WTC11 (cell line): Measurements from ENCODE around the gene DCTN1. TPM values are rescaled to one million over a fixed set of nuclear protein-coding genes. Genes with fewer than 3 reads are reported as not detected.

Experiments used
- ATAC-seq: fragments of 200-7000 bp; cut with Tn5 transposase; 2 replicates; pipeline ENCODE4 v1.10.0; 2021; ENCODE audit warnings: mild to moderate bottlenecking, moderate library complexity
- CTCF ChIA-PET: fragments of 300-600 bp; sonication (Branson Sonifier 250); formaldehyde crosslinking; loops from one replicate; lab custom pipeline; 2021; ENCODE audit warnings: antibody characterized with exemption; lab: Charles Lee
- POLR2A ChIA-PET: fragments of 350-600 bp; sonication (Branson Sonifier 250); formaldehyde crosslinking; loops from one replicate; lab custom pipeline; 2021; ENCODE audit warnings: antibody characterized with exemption; lab: Charles Lee
- DNase-seq: peaks from one replicate; pipeline ENCODE4 v3.0.0; 2021; ENCODE audit warnings: low spot score
- H3K27ac Mint-ChIP-seq: 2 replicates; pipeline ENCODE4 v1.8.0; 2021; ENCODE audit warnings: mixed read lengths
- H3K27me3 Mint-ChIP-seq: 2 replicates; pipeline ENCODE4 v1.8.0; 2021; ENCODE audit warnings: low read depth, mild to moderate bottlenecking, moderate library complexity, mixed read lengths
- H3K36me3 Mint-ChIP-seq: 2 replicates; pipeline ENCODE4 v1.8.0; 2021; ENCODE audit warnings: mixed read lengths
- H3K4me1 Mint-ChIP-seq: 2 replicates; pipeline ENCODE4 v1.8.0; 2022; ENCODE audit warnings: mixed read lengths
- H3K4me3 Mint-ChIP-seq: 2 replicates; pipeline ENCODE4 v1.8.0; 2021; ENCODE audit warnings: mild to moderate bottlenecking, moderate library complexity, mixed read lengths
- H3K9me3 Mint-ChIP-seq: 2 replicates; pipeline ENCODE4 v1.8.0; 2021; ENCODE audit warnings: mixed read lengths
- EMX1 ChIP-seq: fragments of 250-450 bp; sonication (Bioruptor Pico); IDR thresholded peaks from 2 replicates; pipeline ENCODE4 v1.8.0; 2021; ENCODE audit warnings: mild to moderate bottlenecking
- FOXK1 ChIP-seq: sonication (generic); formaldehyde crosslinking; IDR thresholded peaks from 2 replicates; pipeline ENCODE4 v1.8.0; 2022; ENCODE audit warnings: mild to moderate bottlenecking, moderate library complexity, missing genetic modification reagents
- GABPB1 ChIP-seq: sonication (generic); formaldehyde crosslinking; IDR thresholded peaks from 2 replicates; pipeline ENCODE4 v1.8.1; 2023; ENCODE audit warnings: mild to moderate bottlenecking, missing genetic modification reagents
- GRHL2 ChIP-seq: fragments of 250-450 bp; sonication (Bioruptor Pico); IDR thresholded peaks from 2 replicates; pipeline ENCODE4 v1.8.0; 2022; ENCODE audit warnings: mild to moderate bottlenecking, moderate library complexity; ENCODE audit not compliant: insufficient replicate concordance, severe bottlenecking
- JUN ChIP-seq: sonication (generic); formaldehyde crosslinking; IDR thresholded peaks from 2 replicates; pipeline ENCODE4 v1.8.0; 2023; ENCODE audit warnings: mild to moderate bottlenecking, missing genetic modification reagents
- KAT7 ChIP-seq: sonication (generic); formaldehyde crosslinking; IDR thresholded peaks from 2 replicates; pipeline ENCODE4 v1.8.1; 2023; ENCODE audit warnings: missing genetic modification reagents, mild to moderate bottlenecking, borderline replicate concordance
- NR1H2 ChIP-seq: sonication (generic); formaldehyde crosslinking; IDR thresholded peaks from 2 replicates; pipeline ENCODE4 v1.9.0; 2021; ENCODE audit warnings: mild to moderate bottlenecking, moderate library complexity, missing genetic modification reagents
- RELA ChIP-seq: sonication (generic); formaldehyde crosslinking; IDR thresholded peaks from 2 replicates; pipeline ENCODE4 v1.8.1; 2022; ENCODE audit warnings: missing genetic modification reagents, mild to moderate bottlenecking, borderline replicate concordance
- RORB ChIP-seq: fragments of 250-450 bp; sonication (Bioruptor Pico); IDR thresholded peaks from 2 replicates; pipeline ENCODE4 v1.9.0; 2021; ENCODE audit warnings: mild to moderate bottlenecking
- SMAD4 ChIP-seq: sonication (generic); formaldehyde crosslinking; IDR thresholded peaks from 2 replicates; pipeline ENCODE4 v1.8.0; 2022; ENCODE audit warnings: mild to moderate bottlenecking, missing genetic modification reagents
- TEAD4 ChIP-seq: sonication (generic); formaldehyde crosslinking; IDR thresholded peaks from 2 replicates; pipeline ENCODE4 v1.8.0; 2022; ENCODE audit warnings: mild to moderate bottlenecking, missing genetic modification reagents
- ZNF121 ChIP-seq: sonication (generic); formaldehyde crosslinking; IDR thresholded peaks from 2 replicates; pipeline ENCODE4 v1.8.0; 2023; ENCODE audit warnings: missing genetic modification reagents
- ZNF263 ChIP-seq: sonication (generic); formaldehyde crosslinking; IDR thresholded peaks from 2 replicates; pipeline ENCODE4 v1.8.1; 2022; ENCODE audit warnings: low read depth, mild to moderate bottlenecking, moderate library complexity, missing genetic modification reagents
- ZNF416 ChIP-seq: fragments of 250-450 bp; sonication (Bioruptor Pico); IDR thresholded peaks from 2 replicates; pipeline ENCODE4 v1.9.0; 2021; ENCODE audit warnings: mild to moderate bottlenecking, inconsistent platforms
- total RNA-seq: library from RNA; stranded (reverse); gene quantifications from 3 replicates; pipeline ENCODE4 v1.2.3, GENCODE V29; 2021
- TF ChIP-seq, protein P1 (sequence below): fragments of 250-450 bp; sonication (Bioruptor Pico); IDR thresholded peaks from 2 replicates; pipeline ENCODE4 v1.8.0; 2021; ENCODE audit warnings: mild to moderate bottlenecking
- TF ChIP-seq, protein P2 (sequence below): sonication (generic); formaldehyde crosslinking; IDR thresholded peaks from 2 replicates; pipeline ENCODE4 v1.8.1; 2022; ENCODE audit warnings: mild to moderate bottlenecking, missing genetic modification reagents, moderate library complexity, borderline replicate concordance
- TF ChIP-seq, protein P3 (sequence below): fragments of 250-450 bp; sonication (Bioruptor Pico); IDR thresholded peaks from 2 replicates; pipeline ENCODE4 v1.9.0; 2021; ENCODE audit warnings: mild to moderate bottlenecking
- TF ChIP-seq, protein P4 (sequence below): fragments of 250-450 bp; sonication (Bioruptor Pico); IDR thresholded peaks from 2 replicates; pipeline ENCODE4 v1.9.0; 2021; ENCODE audit warnings: mild to moderate bottlenecking, borderline replicate concordance
- TF ChIP-seq, protein P5 (sequence below): sonication (generic); formaldehyde crosslinking; IDR thresholded peaks from 2 replicates; pipeline ENCODE4 v1.8.1; 2023; ENCODE audit warnings: mild to moderate bottlenecking, missing genetic modification reagents, moderate library complexity
- TF ChIP-seq, protein P6 (sequence below): sonication (generic); formaldehyde crosslinking; conservative IDR thresholded peaks from 2 replicates; pipeline ENCODE4 v1.8.1; 2022; ENCODE audit warnings: mild to moderate bottlenecking, missing genetic modification reagents
- TF ChIP-seq, protein P7 (sequence below): sonication (generic); formaldehyde crosslinking; IDR thresholded peaks from 2 replicates; pipeline ENCODE4 v1.8.0; 2023; ENCODE audit warnings: missing genetic modification reagents
- TF ChIP-seq, protein P8 (sequence below): sonication (generic); formaldehyde crosslinking; IDR thresholded peaks from 2 replicates; pipeline ENCODE4 v1.8.0; 2022; ENCODE audit warnings: mild to moderate bottlenecking, missing genetic modification reagents

DCTN1 gene
- total RNA-seq, 1 experiment from 2014 or later, result 179 TPM

DNA sequence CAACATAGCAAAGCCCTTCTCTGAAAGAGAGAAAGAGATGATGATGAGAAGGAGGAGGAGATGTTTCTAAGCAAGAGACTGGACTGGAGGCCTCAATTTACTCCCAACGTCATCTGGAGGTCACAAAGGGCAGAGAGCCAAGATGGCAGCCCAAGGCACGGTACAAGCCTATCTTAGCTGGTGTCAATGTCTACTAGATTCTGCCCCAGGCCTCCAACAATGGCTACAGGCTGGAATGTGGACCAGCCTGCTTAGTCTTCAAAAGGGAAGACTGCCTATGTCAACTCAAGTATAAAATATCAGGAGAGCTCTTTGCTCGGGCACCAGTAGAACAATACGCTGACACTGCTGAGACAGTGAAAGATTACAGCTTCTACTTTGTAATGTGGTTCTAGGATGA is 30.2 kb downstream of the DCTN1 start (continued):
- TF ChIP-seq, protein P1, sequence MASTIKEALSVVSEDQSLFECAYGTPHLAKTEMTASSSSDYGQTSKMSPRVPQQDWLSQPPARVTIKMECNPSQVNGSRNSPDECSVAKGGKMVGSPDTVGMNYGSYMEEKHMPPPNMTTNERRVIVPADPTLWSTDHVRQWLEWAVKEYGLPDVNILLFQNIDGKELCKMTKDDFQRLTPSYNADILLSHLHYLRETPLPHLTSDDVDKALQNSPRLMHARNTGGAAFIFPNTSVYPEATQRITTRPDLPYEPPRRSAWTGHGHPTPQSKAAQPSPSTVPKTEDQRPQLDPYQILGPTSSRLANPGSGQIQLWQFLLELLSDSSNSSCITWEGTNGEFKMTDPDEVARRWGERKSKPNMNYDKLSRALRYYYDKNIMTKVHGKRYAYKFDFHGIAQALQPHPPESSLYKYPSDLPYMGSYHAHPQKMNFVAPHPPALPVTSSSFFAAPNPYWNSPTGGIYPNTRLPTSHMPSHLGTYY (CRISPR knock-in tag), result no peak
- TF ChIP-seq ZNF416 (CRISPR knock-in tag), result no peak
- TF ChIP-seq, all 79 proteins: peak for 0

DNA sequence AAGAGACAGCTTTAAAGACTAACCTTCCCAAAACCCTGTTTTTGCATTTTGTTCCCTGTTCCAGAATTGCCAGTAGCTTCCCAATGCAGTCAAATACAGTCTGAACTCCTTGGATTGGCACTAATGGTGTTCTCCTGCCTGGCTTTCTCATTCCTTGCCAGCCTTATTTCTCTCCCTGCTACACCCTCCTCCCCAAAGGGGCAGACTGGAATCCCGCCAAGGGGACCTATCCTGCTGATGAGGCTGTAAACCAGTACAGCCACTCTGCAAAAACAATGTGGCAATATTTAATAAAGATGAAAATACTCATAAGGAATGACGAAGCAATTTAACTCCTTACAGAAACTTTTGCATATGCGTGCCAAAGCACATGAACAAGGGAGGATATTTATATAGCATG is 32.4 kb downstream of the DCTN1 start:
- H3K9me3 Mint-ChIP-seq, result no peaks in the 10 kb centered on the region
- ChIA-PET POLR2A (no interaction called here), CTCF (interaction anchor here (1.1 to 5.6 kb wide), 2 partner anchors 13 kb away, joined by 12 to 44 read pairs; no protein-coding TSS in a partner anchor)
- peaks cover 19% of the 10 kb centered on the region for H3K27me3 Mint-ChIP-seq
- no peaks in the 10 kb centered on the region for H3K36me3 Mint-ChIP-seq
- DNase-seq (no peak), ATAC-seq (no peak)
- no peak overlapping the region for H3K27ac Mint-ChIP-seq
- TF ChIP-seq FOXK1 (CRISPR knock-in tag) (no peak), NR1H2 (CRISPR knock-in tag) (no peak), SMAD4 (CRISPR knock-in tag) (no peak), GABPB1 (CRISPR knock-in tag) (no peak), KAT7 (CRISPR knock-in tag) (no peak), RORB (CRISPR knock-in tag) (no peak), JUN (no peak), GRHL2 (CRISPR knock-in tag) (no peak), RELA (CRISPR knock-in tag) (no peak), EMX1 (CRISPR knock-in tag) (no peak), ZNF263 (CRISPR knock-in tag) (no peak), ZNF121 (no peak), TEAD4 (CRISPR knock-in tag) (no peak)
- TF ChIP-seq, protein P2, sequence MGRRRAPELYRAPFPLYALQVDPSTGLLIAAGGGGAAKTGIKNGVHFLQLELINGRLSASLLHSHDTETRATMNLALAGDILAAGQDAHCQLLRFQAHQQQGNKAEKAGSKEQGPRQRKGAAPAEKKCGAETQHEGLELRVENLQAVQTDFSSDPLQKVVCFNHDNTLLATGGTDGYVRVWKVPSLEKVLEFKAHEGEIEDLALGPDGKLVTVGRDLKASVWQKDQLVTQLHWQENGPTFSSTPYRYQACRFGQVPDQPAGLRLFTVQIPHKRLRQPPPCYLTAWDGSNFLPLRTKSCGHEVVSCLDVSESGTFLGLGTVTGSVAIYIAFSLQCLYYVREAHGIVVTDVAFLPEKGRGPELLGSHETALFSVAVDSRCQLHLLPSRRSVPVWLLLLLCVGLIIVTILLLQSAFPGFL (CRISPR knock-in tag), result no peak
- TF ChIP-seq, protein P3, sequence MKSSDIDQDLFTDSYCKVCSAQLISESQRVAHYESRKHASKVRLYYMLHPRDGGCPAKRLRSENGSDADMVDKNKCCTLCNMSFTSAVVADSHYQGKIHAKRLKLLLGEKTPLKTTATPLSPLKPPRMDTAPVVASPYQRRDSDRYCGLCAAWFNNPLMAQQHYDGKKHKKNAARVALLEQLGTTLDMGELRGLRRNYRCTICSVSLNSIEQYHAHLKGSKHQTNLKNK, result no peak
- TF ChIP-seq, protein P4, sequence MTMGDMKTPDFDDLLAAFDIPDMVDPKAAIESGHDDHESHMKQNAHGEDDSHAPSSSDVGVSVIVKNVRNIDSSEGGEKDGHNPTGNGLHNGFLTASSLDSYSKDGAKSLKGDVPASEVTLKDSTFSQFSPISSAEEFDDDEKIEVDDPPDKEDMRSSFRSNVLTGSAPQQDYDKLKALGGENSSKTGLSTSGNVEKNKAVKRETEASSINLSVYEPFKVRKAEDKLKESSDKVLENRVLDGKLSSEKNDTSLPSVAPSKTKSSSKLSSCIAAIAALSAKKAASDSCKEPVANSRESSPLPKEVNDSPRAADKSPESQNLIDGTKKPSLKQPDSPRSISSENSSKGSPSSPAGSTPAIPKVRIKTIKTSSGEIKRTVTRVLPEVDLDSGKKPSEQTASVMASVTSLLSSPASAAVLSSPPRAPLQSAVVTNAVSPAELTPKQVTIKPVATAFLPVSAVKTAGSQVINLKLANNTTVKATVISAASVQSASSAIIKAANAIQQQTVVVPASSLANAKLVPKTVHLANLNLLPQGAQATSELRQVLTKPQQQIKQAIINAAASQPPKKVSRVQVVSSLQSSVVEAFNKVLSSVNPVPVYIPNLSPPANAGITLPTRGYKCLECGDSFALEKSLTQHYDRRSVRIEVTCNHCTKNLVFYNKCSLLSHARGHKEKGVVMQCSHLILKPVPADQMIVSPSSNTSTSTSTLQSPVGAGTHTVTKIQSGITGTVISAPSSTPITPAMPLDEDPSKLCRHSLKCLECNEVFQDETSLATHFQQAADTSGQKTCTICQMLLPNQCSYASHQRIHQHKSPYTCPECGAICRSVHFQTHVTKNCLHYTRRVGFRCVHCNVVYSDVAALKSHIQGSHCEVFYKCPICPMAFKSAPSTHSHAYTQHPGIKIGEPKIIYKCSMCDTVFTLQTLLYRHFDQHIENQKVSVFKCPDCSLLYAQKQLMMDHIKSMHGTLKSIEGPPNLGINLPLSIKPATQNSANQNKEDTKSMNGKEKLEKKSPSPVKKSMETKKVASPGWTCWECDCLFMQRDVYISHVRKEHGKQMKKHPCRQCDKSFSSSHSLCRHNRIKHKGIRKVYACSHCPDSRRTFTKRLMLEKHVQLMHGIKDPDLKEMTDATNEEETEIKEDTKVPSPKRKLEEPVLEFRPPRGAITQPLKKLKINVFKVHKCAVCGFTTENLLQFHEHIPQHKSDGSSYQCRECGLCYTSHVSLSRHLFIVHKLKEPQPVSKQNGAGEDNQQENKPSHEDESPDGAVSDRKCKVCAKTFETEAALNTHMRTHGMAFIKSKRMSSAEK (CRISPR knock-in tag), result no peak
- TF ChIP-seq, protein P5, sequence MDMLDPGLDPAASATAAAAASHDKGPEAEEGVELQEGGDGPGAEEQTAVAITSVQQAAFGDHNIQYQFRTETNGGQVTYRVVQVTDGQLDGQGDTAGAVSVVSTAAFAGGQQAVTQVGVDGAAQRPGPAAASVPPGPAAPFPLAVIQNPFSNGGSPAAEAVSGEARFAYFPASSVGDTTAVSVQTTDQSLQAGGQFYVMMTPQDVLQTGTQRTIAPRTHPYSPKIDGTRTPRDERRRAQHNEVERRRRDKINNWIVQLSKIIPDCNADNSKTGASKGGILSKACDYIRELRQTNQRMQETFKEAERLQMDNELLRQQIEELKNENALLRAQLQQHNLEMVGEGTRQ (CRISPR knock-in tag), result no peak
- TF ChIP-seq, protein P6, sequence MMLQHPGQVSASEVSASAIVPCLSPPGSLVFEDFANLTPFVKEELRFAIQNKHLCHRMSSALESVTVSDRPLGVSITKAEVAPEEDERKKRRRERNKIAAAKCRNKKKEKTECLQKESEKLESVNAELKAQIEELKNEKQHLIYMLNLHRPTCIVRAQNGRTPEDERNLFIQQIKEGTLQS, result no peak
- TF ChIP-seq, protein P7, sequence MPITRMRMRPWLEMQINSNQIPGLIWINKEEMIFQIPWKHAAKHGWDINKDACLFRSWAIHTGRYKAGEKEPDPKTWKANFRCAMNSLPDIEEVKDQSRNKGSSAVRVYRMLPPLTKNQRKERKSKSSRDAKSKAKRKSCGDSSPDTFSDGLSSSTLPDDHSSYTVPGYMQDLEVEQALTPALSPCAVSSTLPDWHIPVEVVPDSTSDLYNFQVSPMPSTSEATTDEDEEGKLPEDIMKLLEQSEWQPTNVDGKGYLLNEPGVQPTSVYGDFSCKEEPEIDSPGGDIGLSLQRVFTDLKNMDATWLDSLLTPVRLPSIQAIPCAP (CRISPR knock-in tag), result no peak
- TF ChIP-seq, protein P8, sequence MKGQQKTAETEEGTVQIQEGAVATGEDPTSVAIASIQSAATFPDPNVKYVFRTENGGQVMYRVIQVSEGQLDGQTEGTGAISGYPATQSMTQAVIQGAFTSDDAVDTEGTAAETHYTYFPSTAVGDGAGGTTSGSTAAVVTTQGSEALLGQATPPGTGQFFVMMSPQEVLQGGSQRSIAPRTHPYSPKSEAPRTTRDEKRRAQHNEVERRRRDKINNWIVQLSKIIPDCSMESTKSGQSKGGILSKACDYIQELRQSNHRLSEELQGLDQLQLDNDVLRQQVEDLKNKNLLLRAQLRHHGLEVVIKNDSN (CRISPR knock-in tag), result no peak
- H3K4me1 Mint-ChIP-seq, result no peaks in the 10 kb centered on the region
- no peak overlapping the region for H3K4me3 Mint-ChIP-seq
